Measurements from ENCODE around the gene KIF1A.

- TF ChIP-seq POLR2A (IDR thresholded peaks at IDR 0.05; ENCODE audit: low read depth, low read length) (no peak), POLR2AphosphoS5 (IDR thresholded peaks at IDR 0.05; ENCODE audit: low read depth, low read length) (no peak), TAF1 (IDR thresholded peaks at IDR 0.05; ENCODE audit: borderline replicate concordance, low read depth, low read length) (no peak)
These were observed 36.0 kb downstream of the KIF1A start for GRCh38 chr2:240783819-240784621.
